ENCODE results near the gene SREBF2. TPM values are rescaled to one million over a fixed set of nuclear protein-coding genes. Genes with fewer than 3 reads are reported as not detected.

SREBF2 gene
- total and polyA plus RNA-seq, 9 of the 15 experiments (the other 6 are each of a cell fraction or from before 2014, with no cell fraction given): 1.1 to 84.2 (median 26.9) TPM

DNA sequence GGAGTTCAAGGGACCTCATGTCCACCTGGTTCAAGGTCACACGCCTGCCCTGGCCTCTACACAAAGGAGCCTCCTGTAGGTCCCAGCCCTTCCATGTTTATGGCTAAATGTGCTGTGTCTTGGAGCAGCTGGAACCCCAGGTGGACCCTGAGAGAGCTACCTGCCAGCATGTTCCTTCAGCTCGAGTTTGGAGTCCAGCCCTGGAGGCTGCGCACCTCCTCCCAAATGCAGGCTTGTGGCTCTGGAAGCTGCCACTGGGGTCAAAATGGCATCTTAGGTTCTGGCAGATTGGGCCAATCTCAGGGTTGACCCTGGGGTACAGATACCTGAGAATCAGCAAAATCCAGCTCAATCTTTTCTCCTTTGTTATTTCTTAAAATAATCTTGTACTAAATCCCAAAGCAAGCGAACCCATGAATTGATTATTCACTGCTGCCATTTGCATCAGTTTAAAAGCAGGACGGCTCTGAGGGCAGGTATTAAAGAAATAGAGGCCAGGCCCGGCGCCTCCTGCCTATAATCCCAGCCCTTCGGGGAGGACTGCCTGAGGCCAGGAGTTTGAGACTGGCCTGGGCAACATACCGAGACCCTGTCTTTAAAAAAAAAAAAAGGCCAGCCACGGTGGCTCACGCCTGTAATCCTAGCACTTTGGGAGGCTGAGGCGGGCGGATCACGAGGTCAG is 90.8 kb downstream of the SREBF2 start:
- ATAC-seq (no peak), DNase-seq (ENCODE audit: extremely low read depth in 1 of 4, low spot score in 3 of 4) (no peak), FAIRE-seq (no peak)
- BruUV-seq (replicated peaks): no TSS peak
- ChIA-PET POLR2A (interaction anchor here (0.6 to 1.8 kb wide), 4 partner anchors 12 to 41 kb away, joined by 3 to 4 read pairs (median 4); partner anchors contain the start of gene CENPM), CTCF (ENCODE audit: low intra/inter-chr PET ratio) (no interaction called here)
- 0 out of 4 replicates have a peak overlapping the region, but pooled peaks of 1 of the 2 experiments have one; percentile 17 for H3K9ac ChIP-seq (ENCODE audit: insufficient read depth in 1 of 2, low read depth in 2 of 2, low read length in 2 of 2)
- H3K4me2 ChIP-seq (ENCODE audit: insufficient read depth, low read length): no peak overlapping the region
- H3K9me1 ChIP-seq (ENCODE audit: control insufficient read depth, insufficient read depth, low read length): no peaks in the 10 kb centered on the region
- no peak for TF ChIP-seq MTA2 (IDR thresholded peaks at IDR 0.05; ENCODE audit: low read depth)
- TF ChIP-seq U2AF2 (optimal IDR thresholded peaks at IDR 0.05; ENCODE audit: low read depth, low read length): no peak
- TF ChIP-seq KHSRP (IDR thresholded peaks at IDR 0.05): no peak
- TF ChIP-seq RFX7 (CRISPR knock-in tag; IDR thresholded peaks at IDR 0.05): no peak
- TF ChIP-seq, protein P1, sequence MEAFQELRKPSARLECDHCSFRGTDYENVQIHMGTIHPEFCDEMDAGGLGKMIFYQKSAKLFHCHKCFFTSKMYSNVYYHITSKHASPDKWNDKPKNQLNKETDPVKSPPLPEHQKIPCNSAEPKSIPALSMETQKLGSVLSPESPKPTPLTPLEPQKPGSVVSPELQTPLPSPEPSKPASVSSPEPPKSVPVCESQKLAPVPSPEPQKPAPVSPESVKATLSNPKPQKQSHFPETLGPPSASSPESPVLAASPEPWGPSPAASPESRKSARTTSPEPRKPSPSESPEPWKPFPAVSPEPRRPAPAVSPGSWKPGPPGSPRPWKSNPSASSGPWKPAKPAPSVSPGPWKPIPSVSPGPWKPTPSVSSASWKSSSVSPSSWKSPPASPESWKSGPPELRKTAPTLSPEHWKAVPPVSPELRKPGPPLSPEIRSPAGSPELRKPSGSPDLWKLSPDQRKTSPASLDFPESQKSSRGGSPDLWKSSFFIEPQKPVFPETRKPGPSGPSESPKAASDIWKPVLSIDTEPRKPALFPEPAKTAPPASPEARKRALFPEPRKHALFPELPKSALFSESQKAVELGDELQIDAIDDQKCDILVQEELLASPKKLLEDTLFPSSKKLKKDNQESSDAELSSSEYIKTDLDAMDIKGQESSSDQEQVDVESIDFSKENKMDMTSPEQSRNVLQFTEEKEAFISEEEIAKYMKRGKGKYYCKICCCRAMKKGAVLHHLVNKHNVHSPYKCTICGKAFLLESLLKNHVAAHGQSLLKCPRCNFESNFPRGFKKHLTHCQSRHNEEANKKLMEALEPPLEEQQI (IDR thresholded peaks at IDR 0.05): no peak
- no peak for TF ChIP-seq SMARCA4 (IDR thresholded peaks at IDR 0.05)
- TF ChIP-seq ZNF232 (CRISPR knock-in tag; IDR thresholded peaks at IDR 0.05): no peak
- no peak for TF ChIP-seq POLR3A (IDR thresholded peaks at IDR 0.05; ENCODE audit: borderline replicate concordance, extremely low read depth, insufficient read depth, insufficient read length)
- no peak for TF ChIP-seq NR2C2 (CRISPR knock-in tag; IDR thresholded peaks at IDR 0.05)
- no peak for TF ChIP-seq NR2C2 (tag; IDR thresholded peaks at IDR 0.05)
- no peak overlapping the region for H2AFZ ChIP-seq (ENCODE audit: low read depth, low read length)
- no peak overlapping the region for H3K4me3 ChIP-seq
- in situ Hi-C loops (cut with MboI) (no loop called here), intact Hi-C loops (cut with micrococcal nuclease) (no loop called here)
- WGBS (ENCODE audit: insufficient coverage, low coverage, missing lambda C conversion rate): 78% methylated on average over 6 of the region's 14 CpGs
- peaks cover 4 to 53% of the 10 kb centered on the region in 2 experiments; a peak in 3 of 5 replicates for H3K4me1 ChIP-seq (replicated peaks in 1 of 2; ENCODE audit: control insufficient read depth in 2 of 2, insufficient read depth in 2 of 2, low read length in 2 of 2)
- no peak overlapping the region for H3K27ac ChIP-seq (ENCODE audit: extremely low read depth, low read depth, low read length)
- H4K20me1 ChIP-seq (replicated peaks; ENCODE audit: control insufficient read depth, insufficient read depth, low read length): no peaks in the 10 kb centered on the region
- no peaks in the 10 kb centered on the region for H3K79me2 ChIP-seq (ENCODE audit: control insufficient read depth, insufficient read depth, low read length)
- no peaks in the 10 kb centered on the region for H3K9me3 ChIP-seq (replicated peaks; ENCODE audit: control insufficient read depth, insufficient read depth, low read depth, low read length)
- no peaks in the 10 kb centered on the region for H3K27me3 ChIP-seq (ENCODE audit: control insufficient read depth in 2 of 2, insufficient read depth in 2 of 2, low read length in 2 of 2)
- H3K36me3 ChIP-seq (ENCODE audit: control insufficient read depth, insufficient read depth, low read length): no peaks in the 10 kb centered on the region
